ENCODE measurements around the gene CD5L. TPM values are rescaled to one million over a fixed set of nuclear protein-coding genes. Genes with fewer than 3 reads are reported as not detected.

Gene CD5L
- total and polyA plus RNA-seq, 2 experiments from 2014 or later = not detected

GRCh38 chr1:157799996-157800395, 41.6 kb downstream of the CD5L start:
- Histone ChIP-seq H4K20me1 (ENCODE audit: insufficient read depth, poor library complexity, severe bottlenecking) (no peaks in the 10 kb centered on the region), H3K9me3 (ENCODE audit: low read depth) (no peaks in the 10 kb centered on the region), H3K4me2 (no peak overlapping the region), H2AFZ (no peak overlapping the region), H3K4me1 (ENCODE audit: insufficient read depth) (no peaks in the 10 kb centered on the region), H3K9me2 (replicated peaks; ENCODE audit: insufficient read depth) (no peaks in the 10 kb centered on the region), H3K27me3 (no peaks in the 10 kb centered on the region), H3K36me3 (replicated peaks; ENCODE audit: insufficient read depth, low read depth) (no peaks in the 10 kb centered on the region), H3K4me3 (no peak overlapping the region), H3K27ac (no peak overlapping the region), H3K79me2 (no peaks in the 10 kb centered on the region)
- no peak for DNase-seq (ENCODE audit: low spot score)
- 84% methylated on average over 1 of the region's 1 CpG for WGBS (ENCODE audit: low lambda C conversion rate, missing lambda C conversion rate)
- TF ChIP-seq CTCF (IDR thresholded peaks at IDR 0.05; ENCODE audit: poor library complexity) = no peak
- TF ChIP-seq EZH2phosphoT487 (IDR thresholded peaks at IDR 0.05; ENCODE audit: low read depth, severe bottlenecking, unreplicated experiment) = no peak
- TF ChIP-seq EZH2 (IDR thresholded peaks at IDR 0.05; ENCODE audit: borderline replicate concordance) = no peak

GRCh38 chr1:157798211-157798610, 43.4 kb downstream of the CD5L start:
- Histone ChIP-seq H3K4me3 (no peak overlapping the region), H3K9me3 (ENCODE audit: low read depth) (no peaks in the 10 kb centered on the region), H3K27ac (no peak overlapping the region), H2AFZ (no peak overlapping the region), H3K9me2 (replicated peaks; ENCODE audit: insufficient read depth) (no peaks in the 10 kb centered on the region), H3K4me1 (ENCODE audit: insufficient read depth) (no peaks in the 10 kb centered on the region), H3K79me2 (no peaks in the 10 kb centered on the region), H4K20me1 (ENCODE audit: insufficient read depth, poor library complexity, severe bottlenecking) (no peaks in the 10 kb centered on the region), H3K36me3 (replicated peaks; ENCODE audit: insufficient read depth, low read depth) (no peaks in the 10 kb centered on the region), H3K27me3 (no peaks in the 10 kb centered on the region), H3K4me2 (no peak overlapping the region)
- WGBS (ENCODE audit: low lambda C conversion rate, missing lambda C conversion rate) = 91% methylated on average over 5 of the region's 5 CpGs
- no peak for DNase-seq (ENCODE audit: low spot score)
- TF ChIP-seq EZH2phosphoT487 (IDR thresholded peaks at IDR 0.05; ENCODE audit: low read depth, severe bottlenecking, unreplicated experiment) = no peak
- no peak for TF ChIP-seq CTCF (IDR thresholded peaks at IDR 0.05; ENCODE audit: poor library complexity)
- TF ChIP-seq EZH2 (IDR thresholded peaks at IDR 0.05; ENCODE audit: borderline replicate concordance) = no peak

- H3K27ac ChIP-seq = no peak overlapping the region
Observed at GRCh38 chr1:157785248-157785647, 56.4 kb downstream of the CD5L start.

More at GRCh38 chr1:157785248-157785647, 56.4 kb downstream of the CD5L start:
- Histone ChIP-seq H3K4me1 (ENCODE audit: insufficient read depth) (no peaks in the 10 kb centered on the region), H3K79me2 (no peaks in the 10 kb centered on the region), H4K20me1 (ENCODE audit: insufficient read depth, poor library complexity, severe bottlenecking) (no peaks in the 10 kb centered on the region), H2AFZ (no peak overlapping the region), H3K4me2 (no peak overlapping the region), H3K36me3 (replicated peaks; ENCODE audit: insufficient read depth, low read depth) (no peaks in the 10 kb centered on the region), H3K9me3 (ENCODE audit: low read depth) (no peaks in the 10 kb centered on the region), H3K27me3 (no peaks in the 10 kb centered on the region), H3K9me2 (replicated peaks; ENCODE audit: insufficient read depth) (no peaks in the 10 kb centered on the region), H3K4me3 (no peak overlapping the region)
- DNase-seq (ENCODE audit: low spot score) = no peak
- 40% methylated on average over 1 of the region's 1 CpG for WGBS (ENCODE audit: low lambda C conversion rate, missing lambda C conversion rate)
- no peak for TF ChIP-seq EZH2phosphoT487 (IDR thresholded peaks at IDR 0.05; ENCODE audit: low read depth, severe bottlenecking, unreplicated experiment)
- no peak for TF ChIP-seq CTCF (IDR thresholded peaks at IDR 0.05; ENCODE audit: poor library complexity)
- TF ChIP-seq EZH2 (IDR thresholded peaks at IDR 0.05; ENCODE audit: borderline replicate concordance) = no peak

Data from hepatocyte (in vitro differentiated cells).